Fibroblast of lung (primary cell): ENCODE measurements around the gene SDK1. TPM values are rescaled to one million over a fixed set of nuclear protein-coding genes. Genes with fewer than 3 reads are reported as not detected.

Experiments used
- DNase-seq, 2 donors: peaks; one replicate each; pipeline versions ENCODE4 v3.0.0 to v3.0.0-alpha.2; 2010; ENCODE audit warnings: low read depth in 2 of 2
- H2AFZ ChIP-seq: 2 replicates; pipeline ENCODE4 v1.5.1; 2012; ENCODE audit warnings: low read length, control low read depth, inconsistent platforms
- H3K27ac ChIP-seq: 2 replicates; pipeline ENCODE4 v1.5.1; 2011; ENCODE audit warnings: low read length, control low read depth; ENCODE audit not compliant: insufficient read depth
- H3K27me3 ChIP-seq: 2 replicates; pipeline ENCODE4 v1.5.1; 2011; ENCODE audit warnings: mild to moderate bottlenecking, low read length; ENCODE audit not compliant: control insufficient read depth, insufficient read depth
- H3K36me3 ChIP-seq: 2 replicates; pipeline ENCODE4 v1.5.1; 2011; ENCODE audit warnings: low read length; ENCODE audit not compliant: control insufficient read depth, insufficient read depth
- H3K4me1 ChIP-seq: 2 replicates; pipeline ENCODE4 v1.5.1; 2011; ENCODE audit warnings: low read length; ENCODE audit not compliant: control insufficient read depth, insufficient read depth; ENCODE audit errors: extremely low read depth
- H3K4me2 ChIP-seq: 2 replicates; pipeline ENCODE4 v1.5.1; 2011; ENCODE audit warnings: low read length, control low read depth; ENCODE audit not compliant: insufficient read depth; ENCODE audit errors: extremely low read depth
- H3K4me3 ChIP-seq, 4 experiments: fragments of 200-600 bp in 1 of 4; sonication (generic) in 1 of 4; replicated peaks in 1 of 4; 2 replicates each; pipeline ENCODE4 v1.5.1; 2011 to 2016; ENCODE audit warnings: low read length in 4 of 4, low read depth in 3 of 4, mild to moderate bottlenecking in 3 of 4, control low read depth in 2 of 4, inconsistent platforms in 1 of 4, mixed read lengths in 1 of 4; ENCODE audit not compliant: insufficient read depth in 1 of 4; ENCODE audit errors: control extremely low read depth in 1 of 4
- H3K79me2 ChIP-seq: 2 replicates; pipeline ENCODE4 v1.5.1; 2012; ENCODE audit warnings: mild to moderate bottlenecking, low read length, inconsistent platforms; ENCODE audit not compliant: control insufficient read depth, insufficient read depth
- H3K9ac ChIP-seq: 2 replicates; pipeline ENCODE4 v1.5.1; 2011; ENCODE audit warnings: mild to moderate bottlenecking, low read length, control low read depth; ENCODE audit not compliant: insufficient read depth
- H3K9me3 ChIP-seq: 2 replicates; pipeline ENCODE4 v1.5.1; 2012; ENCODE audit warnings: low read depth, low read length; ENCODE audit not compliant: control insufficient read depth, insufficient read depth
- H4K20me1 ChIP-seq: 2 replicates; pipeline ENCODE4 v1.5.1; 2011; ENCODE audit warnings: low read length; ENCODE audit not compliant: control insufficient read depth, insufficient read depth; ENCODE audit errors: extremely low read depth
- EZH2 ChIP-seq: IDR thresholded peaks from 2 replicates; pipeline ENCODE4 v1.5.1; 2012; ENCODE audit warnings: low read length, control low read depth, mild to moderate bottlenecking; ENCODE audit errors: missing control alignments
- polyA plus RNA-seq, 2 donors: library from polyadenylated mRNA; depleted of rRNA in 1 of 2; stranded (reverse) in 1 of 2; unstranded in 1 of 2; fragments of >200 nt; gene quantifications; 2 replicates each; pipeline ENCODE4 v1.2.1, GENCODE V29; 2011 to 2012; ENCODE audit warnings: missing spikeins in 1 of 2
- total RNA-seq: library from RNA; depleted of rRNA; stranded (reverse); fragments of >200 nt; gene quantifications from 2 replicates; pipeline ENCODE4 v1.2.1, GENCODE V29; 2014
- TF ChIP-seq, protein P1 (sequence below), 2 donors: IDR thresholded peaks in 1 of 2; conservative IDR thresholded peaks in 1 of 2; 1 replicate in 1 of 2; 2 replicates in 1 of 2; pipeline ENCODE4 v1.5.1; 2011 to 2012; ENCODE audit warnings: low read length in 2 of 2, control low read depth in 1 of 2, inconsistent platforms in 1 of 2, low read depth in 1 of 2, mild to moderate bottlenecking in 1 of 2

Gene SDK1
- total and polyA plus RNA-seq, 2 donors (not counting 1 experiment from before 2014, with no cell fraction given), result 1.0 to 8.6 TPM

DNA sequence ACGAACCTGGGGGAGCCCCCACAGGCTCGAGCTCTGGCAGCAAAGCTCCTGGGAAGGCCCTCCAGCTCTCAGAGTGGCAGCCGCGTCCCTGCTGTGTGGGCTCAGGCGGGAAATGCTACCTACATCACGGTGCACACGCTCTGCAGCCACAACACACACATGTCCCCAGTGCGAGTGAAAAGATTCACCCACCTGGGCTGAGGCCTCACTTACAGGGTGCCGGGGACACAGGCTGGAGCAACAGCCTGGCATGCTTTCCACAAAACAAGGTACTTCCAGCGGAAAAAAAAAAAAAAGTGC lies 970.6 kb downstream of the SDK1 start:
- Histone ChIP-seq H3K4me2 (no peak overlapping the region), H3K79me2 (no peaks in the 10 kb centered on the region), H3K36me3 (no peaks in the 10 kb centered on the region), H2AFZ (no peak overlapping the region), H3K4me1 (no peaks in the 10 kb centered on the region), H3K27ac (no peak overlapping the region), H3K27me3 (no peaks in the 10 kb centered on the region), H4K20me1 (no peaks in the 10 kb centered on the region), H3K9me3 (no peaks in the 10 kb centered on the region), H3K9ac (no peak overlapping the region), H3K4me3 (no peak overlapping the region)
- no peak for DNase-seq
- TF ChIP-seq, protein P1, sequence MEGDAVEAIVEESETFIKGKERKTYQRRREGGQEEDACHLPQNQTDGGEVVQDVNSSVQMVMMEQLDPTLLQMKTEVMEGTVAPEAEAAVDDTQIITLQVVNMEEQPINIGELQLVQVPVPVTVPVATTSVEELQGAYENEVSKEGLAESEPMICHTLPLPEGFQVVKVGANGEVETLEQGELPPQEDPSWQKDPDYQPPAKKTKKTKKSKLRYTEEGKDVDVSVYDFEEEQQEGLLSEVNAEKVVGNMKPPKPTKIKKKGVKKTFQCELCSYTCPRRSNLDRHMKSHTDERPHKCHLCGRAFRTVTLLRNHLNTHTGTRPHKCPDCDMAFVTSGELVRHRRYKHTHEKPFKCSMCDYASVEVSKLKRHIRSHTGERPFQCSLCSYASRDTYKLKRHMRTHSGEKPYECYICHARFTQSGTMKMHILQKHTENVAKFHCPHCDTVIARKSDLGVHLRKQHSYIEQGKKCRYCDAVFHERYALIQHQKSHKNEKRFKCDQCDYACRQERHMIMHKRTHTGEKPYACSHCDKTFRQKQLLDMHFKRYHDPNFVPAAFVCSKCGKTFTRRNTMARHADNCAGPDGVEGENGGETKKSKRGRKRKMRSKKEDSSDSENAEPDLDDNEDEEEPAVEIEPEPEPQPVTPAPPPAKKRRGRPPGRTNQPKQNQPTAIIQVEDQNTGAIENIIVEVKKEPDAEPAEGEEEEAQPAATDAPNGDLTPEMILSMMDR (conservative IDR thresholded peaks at IDR 0.05 in 1 of 2, IDR thresholded peaks at IDR 0.05 in 1 of 2; ENCODE audit: low read depth in 1 of 2, low read length in 2 of 2), result no peak
- TF ChIP-seq EZH2, result no peak

DNA sequence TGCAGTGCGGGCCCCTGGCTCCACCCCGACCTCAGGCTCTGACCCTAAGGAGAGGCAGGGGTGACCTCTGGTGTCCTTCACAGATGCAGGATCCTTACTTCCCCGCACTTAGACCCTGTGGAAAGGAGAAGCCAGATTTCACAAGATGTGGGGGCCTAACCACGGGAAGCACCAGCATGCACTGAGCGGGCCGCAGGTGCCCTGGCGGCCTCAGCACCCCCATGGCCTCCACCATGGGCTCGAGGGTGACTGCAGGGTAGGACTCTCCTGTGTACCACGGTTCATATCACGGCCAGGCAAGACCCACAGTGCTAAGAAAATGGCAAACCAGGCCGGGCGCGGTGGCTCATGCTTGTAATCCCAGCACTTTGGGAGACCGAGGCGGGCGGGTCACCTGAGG lies 971.1 kb downstream of the SDK1 start:
- no peaks in the 10 kb centered on the region for H3K4me1 ChIP-seq
- no peaks in the 10 kb centered on the region for H3K79me2 ChIP-seq
- H3K4me3 ChIP-seq, result no peak overlapping the region
- H3K36me3 ChIP-seq, result no peaks in the 10 kb centered on the region
- no peaks in the 10 kb centered on the region for H3K27me3 ChIP-seq
- no peak overlapping the region for H3K9ac ChIP-seq
- no peaks in the 10 kb centered on the region for H3K9me3 ChIP-seq
- no peak for TF ChIP-seq EZH2
- TF ChIP-seq, protein P1 (conservative IDR thresholded peaks at IDR 0.05 in 1 of 2, IDR thresholded peaks at IDR 0.05 in 1 of 2; ENCODE audit: low read depth in 1 of 2, low read length in 2 of 2), result no peak
- no peak for DNase-seq
- H4K20me1 ChIP-seq, result no peaks in the 10 kb centered on the region
- no peak overlapping the region for H3K27ac ChIP-seq
- no peak overlapping the region for H2AFZ ChIP-seq
- H3K4me2 ChIP-seq, result no peak overlapping the region

DNA sequence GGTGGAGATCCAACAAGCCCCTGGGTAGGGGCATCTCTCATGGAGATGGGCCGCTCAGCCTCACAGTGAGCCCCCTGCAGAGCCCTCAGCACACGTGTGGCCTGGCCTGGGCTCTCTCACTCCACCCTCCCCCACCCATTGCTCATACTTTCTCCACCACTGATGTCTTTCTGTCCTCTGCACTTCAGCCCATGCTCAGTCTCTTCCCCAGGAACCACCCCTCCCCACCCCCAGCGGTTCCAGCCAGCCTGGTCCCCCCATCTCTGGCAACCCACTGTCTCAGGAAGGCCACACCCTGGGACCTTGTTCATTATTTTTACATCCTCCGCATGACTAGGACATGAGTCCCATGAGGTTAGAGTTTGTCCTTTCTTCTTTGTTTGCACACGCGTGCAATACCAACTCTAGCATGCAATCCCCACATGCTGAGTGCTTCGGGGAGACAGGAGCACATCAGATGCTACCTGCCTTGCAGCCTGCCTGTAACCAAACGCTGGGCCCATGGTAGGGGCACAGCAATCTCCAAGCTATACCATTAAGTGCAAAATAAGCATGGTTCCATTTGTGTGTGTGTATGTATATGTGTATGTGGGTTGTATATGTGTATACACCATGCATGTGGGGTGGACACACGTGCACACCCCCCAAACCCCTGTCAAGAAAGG lies 972.6 kb downstream of the SDK1 start:
- Histone ChIP-seq H2AFZ (no peak overlapping the region), H3K4me1 (no peaks in the 10 kb centered on the region), H3K79me2 (no peaks in the 10 kb centered on the region), H3K9ac (no peak overlapping the region), H3K4me3 (no peak overlapping the region), H3K27ac (no peak overlapping the region), H4K20me1 (no peaks in the 10 kb centered on the region), H3K9me3 (no peaks in the 10 kb centered on the region), H3K27me3 (no peaks in the 10 kb centered on the region), H3K36me3 (no peaks in the 10 kb centered on the region), H3K4me2 (no peak overlapping the region)
- DNase-seq, result no peak
- TF ChIP-seq, protein P1 (conservative IDR thresholded peaks at IDR 0.05 in 1 of 2, IDR thresholded peaks at IDR 0.05 in 1 of 2; ENCODE audit: low read depth in 1 of 2, low read length in 2 of 2), result no peak
- TF ChIP-seq EZH2, result no peak
